ENCODE measurements around the gene LCT. TPM values are rescaled to one million over a fixed set of nuclear protein-coding genes. Genes with fewer than 3 reads are reported as not detected.

LCT gene
- total and polyA plus RNA-seq, 8 donors = 0.07 to 0.24 (median 0.15) TPM

GRCh38 chr2:135791418-135792190 lies 45.4 kb downstream of the LCT start:
- no peak for TF ChIP-seq CTCF (IDR thresholded peaks at IDR 0.05)
- no peak overlapping the region for H3K4me3 ChIP-seq
- H3K9me3 ChIP-seq = no peaks in the 10 kb centered on the region
- intact Hi-C loops (cut with DNase I) = no loop called here
- H3K4me1 ChIP-seq = no peaks in the 10 kb centered on the region
- H3K27me3 ChIP-seq = no peaks in the 10 kb centered on the region
- no peak for ATAC-seq
- DNase-seq = no peak
- H3K36me3 ChIP-seq = peaks cover 0 to 17% of the 10 kb centered on the region in 2 donors
- no peak overlapping the region for H3K27ac ChIP-seq

GRCh38 chr2:135790423-135790822 lies 46.6 kb downstream of the LCT start:
- DNase-seq (no peak), ATAC-seq (no peak)
- intact Hi-C loops (cut with DNase I) = no loop called here
- H3K27me3 ChIP-seq = no peaks in the 10 kb centered on the region
- no peaks in the 10 kb centered on the region for H3K9me3 ChIP-seq
- H3K27ac ChIP-seq = no peak overlapping the region
- TF ChIP-seq CTCF (IDR thresholded peaks at IDR 0.05) = no peak
- peaks cover 0 to 27% of the 10 kb centered on the region in 2 donors for H3K36me3 ChIP-seq
- no peaks in the 10 kb centered on the region for H3K4me1 ChIP-seq
- H3K4me3 ChIP-seq = no peak overlapping the region

GRCh38 chr2:135786823-135787222 lies 50.2 kb downstream of the LCT start:
- H3K4me3 ChIP-seq = no peak overlapping the region
- TF ChIP-seq CTCF (IDR thresholded peaks at IDR 0.05) = no peak
- DNase-seq (no peak), ATAC-seq (no peak)
- H3K27ac ChIP-seq = no peak overlapping the region
- no peaks in the 10 kb centered on the region for H3K9me3 ChIP-seq
- no peaks in the 10 kb centered on the region for H3K4me1 ChIP-seq
- H3K27me3 ChIP-seq = no peaks in the 10 kb centered on the region
- intact Hi-C loops (cut with DNase I) = no loop called here
- H3K36me3 ChIP-seq = peaks cover 3 to 63% of the 10 kb centered on the region in 2 donors

DNA sequence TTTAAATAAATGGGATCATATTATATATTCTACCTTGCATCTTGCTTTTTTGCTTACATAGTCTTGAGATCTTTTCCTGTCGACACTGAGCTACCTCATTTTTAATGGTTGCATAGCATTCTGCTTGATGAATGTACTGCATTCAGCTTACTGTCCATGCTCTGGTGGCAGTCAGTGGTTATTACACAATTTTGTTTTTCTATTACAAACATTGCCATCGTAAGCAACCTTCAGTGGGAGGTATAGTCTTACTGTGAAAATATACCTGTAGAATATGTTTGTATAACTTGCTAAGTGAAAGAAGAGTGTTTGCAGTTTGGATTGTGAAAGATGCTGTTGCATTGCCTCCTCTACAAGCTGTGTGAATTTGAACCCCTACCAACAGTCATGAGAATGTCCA lies 52.0 kb downstream of the LCT start:
- no peaks in the 10 kb centered on the region for H3K4me1 ChIP-seq
- H3K9me3 ChIP-seq = no peaks in the 10 kb centered on the region
- intact Hi-C loops (cut with DNase I) = no loop called here
- no peaks in the 10 kb centered on the region for H3K27me3 ChIP-seq
- H3K27ac ChIP-seq = no peak overlapping the region
- H3K4me3 ChIP-seq = no peak overlapping the region
- peaks cover 3 to 81% of the 10 kb centered on the region in 2 donors for H3K36me3 ChIP-seq
- DNase-seq (no peak), ATAC-seq (no peak)
- TF ChIP-seq CTCF (IDR thresholded peaks at IDR 0.05) = no peak

- DNase-seq = no peak
Observed at GRCh38 chr2:135783439-135783838, 53.5 kb downstream of the LCT start.

More at GRCh38 chr2:135783439-135783838, 53.5 kb downstream of the LCT start:
- no peak overlapping the region for H3K27ac ChIP-seq
- no peaks in the 10 kb centered on the region for H3K4me1 ChIP-seq
- ATAC-seq = no peak
- H3K9me3 ChIP-seq = no peaks in the 10 kb centered on the region
- intact Hi-C loops (cut with DNase I) = no loop called here
- H3K4me3 ChIP-seq = no peak overlapping the region
- H3K27me3 ChIP-seq = no peaks in the 10 kb centered on the region
- no peak for TF ChIP-seq CTCF (IDR thresholded peaks at IDR 0.05)
- H3K36me3 ChIP-seq = peaks cover 3 to 95% of the 10 kb centered on the region in 2 donors

Data from left lung (tissue), 10 donors.